GM12878 (cell line): ENCODE results near the gene ANP32B.
A peak's percentile ranks its signal among the peaks of the same experiment; 100 is the strongest.

ENCODE experiments used
- RAD21 ChIP-seq: IDR thresholded peaks from 2 replicates; pipeline ENCODE4 v1.6.1; 2011; ENCODE audit warnings: mild to moderate bottlenecking, low read depth, low read length, moderate library complexity; ENCODE audit not compliant: insufficient read depth
- TF ChIP-seq, protein P1 (sequence below), 3 experiments: IDR thresholded peaks in 2 of 3; conservative IDR thresholded peaks in 1 of 3; 2 replicates each; pipeline ENCODE4 v1.5.1; 2011; ENCODE audit warnings: low read depth in 3 of 3, low read length in 3 of 3, mild to moderate bottlenecking in 3 of 3, control low read depth in 2 of 3, moderate library complexity in 2 of 3, inconsistent platforms in 1 of 3, mixed read lengths in 1 of 3; ENCODE audit not compliant: control insufficient read depth in 2 of 3, insufficient read depth in 1 of 3; ENCODE audit errors: extremely low read depth in 1 of 3

DNA sequence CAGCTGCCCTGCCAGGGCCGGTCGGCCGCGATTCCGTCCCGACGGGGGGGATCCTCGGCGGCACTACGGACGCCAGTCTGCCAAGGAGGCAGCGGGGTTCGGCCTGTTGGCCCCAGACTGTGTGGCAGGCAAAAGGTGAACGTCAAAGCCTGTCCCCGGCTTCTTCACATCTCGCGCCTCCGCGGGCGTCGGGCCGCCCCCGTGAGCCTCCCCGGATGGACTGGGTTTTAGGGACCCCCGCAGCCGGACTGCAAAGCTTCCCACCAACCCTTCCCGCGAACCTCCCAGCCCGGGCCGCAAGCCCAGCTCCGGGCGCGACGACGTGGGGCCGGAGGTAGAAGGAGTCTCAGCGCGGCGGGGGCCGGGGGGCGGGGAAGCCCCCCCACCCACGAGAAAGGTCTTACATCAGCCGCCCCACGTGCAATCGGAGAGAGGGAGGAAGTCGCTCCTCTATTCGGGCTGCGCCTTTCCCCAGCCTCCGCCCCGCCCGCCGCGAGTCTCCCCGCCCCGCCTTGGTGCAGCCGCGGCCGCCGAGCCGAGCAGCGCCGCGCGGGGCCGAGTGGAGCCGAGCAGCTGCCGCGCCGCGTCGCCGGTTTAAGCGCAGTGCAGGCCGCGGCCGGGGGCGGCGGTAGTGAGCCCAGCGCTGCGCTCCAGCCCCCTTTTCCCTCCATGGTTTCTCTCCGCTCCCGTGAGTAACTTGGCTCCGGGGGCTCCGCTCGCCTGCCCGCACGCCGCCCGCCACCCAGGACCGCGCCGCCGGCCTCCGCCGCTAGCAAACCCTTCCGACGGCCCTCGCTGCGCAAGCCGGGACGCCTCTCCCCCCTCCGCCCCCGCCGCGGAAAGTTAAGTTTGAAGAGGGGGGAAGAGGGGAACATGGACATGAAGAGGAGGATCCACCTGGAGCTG, at the start of gene ANP32B:
- TF ChIP-seq, protein P1, sequence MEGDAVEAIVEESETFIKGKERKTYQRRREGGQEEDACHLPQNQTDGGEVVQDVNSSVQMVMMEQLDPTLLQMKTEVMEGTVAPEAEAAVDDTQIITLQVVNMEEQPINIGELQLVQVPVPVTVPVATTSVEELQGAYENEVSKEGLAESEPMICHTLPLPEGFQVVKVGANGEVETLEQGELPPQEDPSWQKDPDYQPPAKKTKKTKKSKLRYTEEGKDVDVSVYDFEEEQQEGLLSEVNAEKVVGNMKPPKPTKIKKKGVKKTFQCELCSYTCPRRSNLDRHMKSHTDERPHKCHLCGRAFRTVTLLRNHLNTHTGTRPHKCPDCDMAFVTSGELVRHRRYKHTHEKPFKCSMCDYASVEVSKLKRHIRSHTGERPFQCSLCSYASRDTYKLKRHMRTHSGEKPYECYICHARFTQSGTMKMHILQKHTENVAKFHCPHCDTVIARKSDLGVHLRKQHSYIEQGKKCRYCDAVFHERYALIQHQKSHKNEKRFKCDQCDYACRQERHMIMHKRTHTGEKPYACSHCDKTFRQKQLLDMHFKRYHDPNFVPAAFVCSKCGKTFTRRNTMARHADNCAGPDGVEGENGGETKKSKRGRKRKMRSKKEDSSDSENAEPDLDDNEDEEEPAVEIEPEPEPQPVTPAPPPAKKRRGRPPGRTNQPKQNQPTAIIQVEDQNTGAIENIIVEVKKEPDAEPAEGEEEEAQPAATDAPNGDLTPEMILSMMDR (IDR thresholded peaks at IDR 0.05 in 2 of 3, conservative IDR thresholded peaks at IDR 0.05 in 1 of 3; ENCODE audit: control insufficient read depth in 2 of 3, extremely low read depth in 1 of 3, insufficient read depth in 1 of 3, low read depth in 3 of 3, low read length in 3 of 3) = peak; percentile 76 to 84 (median 83); a peak in 5 of 6 replicates
- peak; percentile 39; the same call in 1 of the 2 replicates for TF ChIP-seq RAD21
